Measurements from ENCODE around the gene IFRD2. TPM values are rescaled to one million over a fixed set of nuclear protein-coding genes. Genes with fewer than 3 reads are reported as not detected.

IFRD2 gene, protein sequence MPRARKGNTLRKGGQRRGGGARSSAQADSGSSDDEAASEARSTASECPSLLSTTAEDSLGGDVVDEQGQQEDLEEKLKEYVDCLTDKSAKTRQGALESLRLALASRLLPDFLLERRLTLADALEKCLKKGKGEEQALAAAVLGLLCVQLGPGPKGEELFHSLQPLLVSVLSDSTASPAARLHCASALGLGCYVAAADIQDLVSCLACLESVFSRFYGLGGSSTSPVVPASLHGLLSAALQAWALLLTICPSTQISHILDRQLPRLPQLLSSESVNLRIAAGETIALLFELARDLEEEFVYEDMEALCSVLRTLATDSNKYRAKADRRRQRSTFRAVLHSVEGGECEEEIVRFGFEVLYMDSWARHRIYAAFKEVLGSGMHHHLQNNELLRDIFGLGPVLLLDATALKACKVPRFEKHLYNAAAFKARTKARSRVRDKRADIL
- total RNA-seq: 44.9 TPM

DNA sequence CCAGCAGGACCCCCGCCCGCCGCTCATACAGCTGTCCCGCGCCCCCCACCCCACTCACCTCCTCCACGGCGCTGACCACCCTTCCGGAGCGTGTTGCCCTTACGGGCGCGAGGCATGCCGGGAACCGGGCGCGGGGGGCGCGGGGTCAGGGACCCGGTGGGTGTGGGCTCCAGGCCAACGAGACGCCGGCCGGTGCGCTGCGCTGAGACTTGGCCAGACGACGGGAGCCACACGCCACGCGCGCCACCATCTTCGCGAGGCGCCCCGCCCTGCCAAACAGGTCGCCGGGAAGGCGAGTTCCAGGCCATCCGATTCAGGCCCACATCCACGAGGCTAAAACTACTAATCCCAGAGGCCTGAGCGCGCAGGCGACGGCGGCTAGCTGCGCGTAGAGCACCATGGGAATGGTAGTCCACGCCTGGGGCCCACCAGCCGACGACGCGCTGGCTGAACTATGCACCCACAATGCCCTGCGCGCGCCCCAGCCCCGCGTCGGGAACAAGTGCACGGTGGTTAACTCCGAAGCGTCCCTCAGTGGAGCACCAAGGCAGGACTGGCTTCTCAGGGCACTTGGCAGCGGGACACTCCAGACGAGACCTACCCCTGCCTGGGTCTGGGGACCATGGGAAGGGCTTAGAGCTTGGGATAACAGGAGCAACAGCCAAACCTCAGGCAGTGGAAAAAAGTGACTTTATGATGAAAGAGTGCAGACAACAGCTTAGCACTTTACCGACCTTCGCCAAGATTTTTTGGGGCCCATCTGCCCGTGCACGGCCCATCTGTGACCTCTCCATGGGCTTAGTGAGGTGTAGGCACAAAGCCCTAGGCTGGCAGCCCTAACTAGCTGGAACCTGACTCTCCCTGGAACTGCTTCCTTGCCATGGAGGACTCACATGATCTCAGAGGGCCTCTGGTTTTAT, at the start of gene IFRD2:
IFRD2 (minus strand) TSS at position 271 of the 920 bp plus-strand sequence; CDS start at position 116, 155 bp downstream.
- Histone ChIP-seq H3K27ac (ENCODE audit: low read depth, low read length) (peak within 1 kb of the TSS; percentile 97), H3K4me3 (ENCODE audit: low read length in 3 of 3) (peak within 1 kb of the TSS; percentile 85 to 91 (median 90)), H3K9me3 (ENCODE audit: control insufficient read depth in 3 of 3, low read length in 3 of 3) (no peaks in the 10 kb centered on the region), H3K4me1 (ENCODE audit: control insufficient read depth in 3 of 3, insufficient read depth in 3 of 3, low read length in 3 of 3) (peaks cover 23 to 35% (median 24%) of the 10 kb centered on the region in 3 donors), H3K9ac (ENCODE audit: low read depth in 1 of 3, low read length in 3 of 3) (peak within 1 kb of the TSS; percentile 87 to 98 (median 92)), H3K27me3 (ENCODE audit: control insufficient read depth in 3 of 3, insufficient read depth in 3 of 3, low read length in 3 of 3) (no peaks in the 10 kb centered on the region), H3K36me3 (ENCODE audit: control insufficient read depth in 3 of 3, insufficient read depth in 3 of 3, low read length in 3 of 3) (peaks cover 24 to 36% (median 28%) of the 10 kb centered on the region in 3 donors)

- Histone ChIP-seq H3K36me3 (ENCODE audit: control insufficient read depth in 3 of 3, insufficient read depth in 3 of 3, low read length in 3 of 3) (no peaks in the 10 kb centered on the region), H3K9me3 (ENCODE audit: control insufficient read depth in 3 of 3, low read length in 3 of 3) (no peaks in the 10 kb centered on the region), H3K4me1 (ENCODE audit: control insufficient read depth in 3 of 3, insufficient read depth in 3 of 3, low read length in 3 of 3) (peaks cover 33 to 53% (median 39%) of the 10 kb centered on the region in 3 donors), H3K27ac (ENCODE audit: low read depth, low read length) (no peak overlapping the region), H3K4me3 (ENCODE audit: low read length in 3 of 3) (peak overlapping the region; percentile 63 to 78 (median 71)), H3K27me3 (ENCODE audit: control insufficient read depth in 3 of 3, insufficient read depth in 3 of 3, low read length in 3 of 3) (peaks cover 0 to 20% (median 0%) of the 10 kb centered on the region in 3 donors), H3K9ac (ENCODE audit: low read depth in 1 of 3, low read length in 3 of 3) (peak overlapping the region in 2 of 3 donors; percentile 61 to 77)
These were observed 49.3 kb upstream of the IFRD2 start for GRCh38 chr3:50341537-50341936.

- Histone ChIP-seq H3K27me3 (ENCODE audit: control insufficient read depth in 3 of 3, insufficient read depth in 3 of 3, low read length in 3 of 3) (peaks cover 0 to 18% (median 0%) of the 10 kb centered on the region in 3 donors), H3K27ac (ENCODE audit: low read depth, low read length) (peak within 1 kb of the TSS; percentile 99), H3K4me3 (ENCODE audit: low read length in 3 of 3) (peak within 1 kb of the TSS; percentile 63 to 78 (median 71)), H3K9me3 (ENCODE audit: control insufficient read depth in 3 of 3, low read length in 3 of 3) (no peaks in the 10 kb centered on the region), H3K4me1 (ENCODE audit: control insufficient read depth in 3 of 3, insufficient read depth in 3 of 3, low read length in 3 of 3) (peaks cover 40 to 59% (median 46%) of the 10 kb centered on the region in 3 donors), H3K36me3 (ENCODE audit: control insufficient read depth in 3 of 3, insufficient read depth in 3 of 3, low read length in 3 of 3) (no peaks in the 10 kb centered on the region), H3K9ac (ENCODE audit: low read depth in 1 of 3, low read length in 3 of 3) (peak within 1 kb of the TSS; percentile 61 to 77 (median 64))
These were observed 48.5 kb upstream of the IFRD2 start, which contains the start of gene RASSF1 for GRCh38 chr3:50340448-50341329. Gene RASSF1 (minus strand): TSS chr3:50340836. CDS start chr3:50340805, 31 bp downstream.

GRCh38 chr3:50340147-50340447, 47.9 kb upstream of the IFRD2 start:
- Histone ChIP-seq H3K4me1 (ENCODE audit: control insufficient read depth in 3 of 3, insufficient read depth in 3 of 3, low read length in 3 of 3) (peaks cover 43 to 58% (median 45%) of the 10 kb centered on the region in 3 donors), H3K9ac (ENCODE audit: low read depth in 1 of 3, low read length in 3 of 3) (peak overlapping the region in 2 of 3 donors; percentile 64 to 77), H3K4me3 (ENCODE audit: low read length in 3 of 3) (peak overlapping the region; percentile 63 to 78 (median 71)), H3K27me3 (ENCODE audit: control insufficient read depth in 3 of 3, insufficient read depth in 3 of 3, low read length in 3 of 3) (peaks cover 0 to 12% (median 0%) of the 10 kb centered on the region in 3 donors), H3K9me3 (ENCODE audit: control insufficient read depth in 3 of 3, low read length in 3 of 3) (no peaks in the 10 kb centered on the region), H3K36me3 (ENCODE audit: control insufficient read depth in 3 of 3, insufficient read depth in 3 of 3, low read length in 3 of 3) (no peaks in the 10 kb centered on the region), H3K27ac (ENCODE audit: low read depth, low read length) (peak overlapping the region; percentile 99)

DNA sequence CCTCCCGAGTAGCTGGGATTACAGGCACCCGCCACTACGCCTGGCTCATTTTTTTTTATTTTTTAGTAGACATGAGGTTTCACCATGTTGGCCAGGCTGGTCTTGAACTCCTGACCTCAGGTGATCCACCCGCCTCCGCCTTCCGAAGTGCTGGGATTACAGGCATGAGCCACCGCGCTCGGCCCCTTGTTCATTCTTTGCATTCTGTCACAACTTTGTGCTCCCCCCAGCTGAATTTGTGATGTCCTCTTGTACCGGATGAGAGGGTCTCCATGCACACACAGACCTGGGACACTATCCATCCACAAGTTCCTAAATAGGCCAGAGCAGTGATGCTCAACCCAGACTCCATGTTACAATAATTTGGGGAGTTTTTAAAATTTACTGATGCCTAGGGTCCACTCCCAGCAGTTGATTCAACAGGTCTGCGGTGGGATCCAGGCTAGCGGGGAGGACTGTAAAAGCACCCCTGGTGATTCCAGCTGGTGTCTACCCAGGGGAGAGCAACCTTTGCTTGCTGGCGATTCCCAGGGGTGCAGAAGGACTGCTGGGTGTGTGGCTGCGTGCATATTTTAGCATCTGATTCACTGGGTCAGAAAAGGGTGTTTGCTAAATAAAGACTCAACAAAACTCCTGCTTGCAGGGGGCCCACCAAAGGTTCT, 47.4 kb upstream of the IFRD2 start:
- no peaks in the 10 kb centered on the region for H3K9me3 ChIP-seq (ENCODE audit: control insufficient read depth in 3 of 3, low read length in 3 of 3)
- peak overlapping the region; percentile 63 to 78 (median 71) for H3K4me3 ChIP-seq (ENCODE audit: low read length in 3 of 3)
- H3K27me3 ChIP-seq (ENCODE audit: control insufficient read depth in 3 of 3, insufficient read depth in 3 of 3, low read length in 3 of 3): peaks cover 0 to 8% (median 0%) of the 10 kb centered on the region in 3 donors
- H3K36me3 ChIP-seq (ENCODE audit: control insufficient read depth in 3 of 3, insufficient read depth in 3 of 3, low read length in 3 of 3): no peaks in the 10 kb centered on the region
- H3K27ac ChIP-seq (ENCODE audit: low read depth, low read length): peak overlapping the region; percentile 99
- peak overlapping the region in 2 of 3 donors; percentile 64 to 77 for H3K9ac ChIP-seq (ENCODE audit: low read depth in 1 of 3, low read length in 3 of 3)
- peaks cover 46 to 60% (median 46%) of the 10 kb centered on the region in 3 donors for H3K4me1 ChIP-seq (ENCODE audit: control insufficient read depth in 3 of 3, insufficient read depth in 3 of 3, low read length in 3 of 3)

GRCh38 chr3:50338965-50339364, 46.7 kb upstream of the IFRD2 start:
- Histone ChIP-seq H3K27ac (ENCODE audit: low read depth, low read length) (peak overlapping the region; percentile 99), H3K9me3 (ENCODE audit: control insufficient read depth in 3 of 3, low read length in 3 of 3) (no peaks in the 10 kb centered on the region), H3K36me3 (ENCODE audit: control insufficient read depth in 3 of 3, insufficient read depth in 3 of 3, low read length in 3 of 3) (no peaks in the 10 kb centered on the region), H3K27me3 (ENCODE audit: control insufficient read depth in 3 of 3, insufficient read depth in 3 of 3, low read length in 3 of 3) (peaks cover 0 to 8% (median 0%) of the 10 kb centered on the region in 3 donors), H3K9ac (ENCODE audit: low read depth in 1 of 3, low read length in 3 of 3) (peak overlapping the region in 2 of 3 donors; percentile 1 to 54), H3K4me1 (ENCODE audit: control insufficient read depth in 3 of 3, insufficient read depth in 3 of 3, low read length in 3 of 3) (peaks cover 52 to 66% (median 52%) of the 10 kb centered on the region in 3 donors), H3K4me3 (ENCODE audit: low read length in 3 of 3) (peak overlapping the region in 1 of 3 donors; percentile 5)

- peak overlapping the region; percentile 78 to 91 (median 89) for H3K4me3 ChIP-seq (ENCODE audit: low read length in 3 of 3)
- peaks cover 0 to 6% (median 2%) of the 10 kb centered on the region in 3 donors for H3K36me3 ChIP-seq (ENCODE audit: control insufficient read depth in 3 of 3, insufficient read depth in 3 of 3, low read length in 3 of 3)
- H3K27me3 ChIP-seq (ENCODE audit: control insufficient read depth in 3 of 3, insufficient read depth in 3 of 3, low read length in 3 of 3): peaks cover 0 to 5% (median 0%) of the 10 kb centered on the region in 3 donors
- no peaks in the 10 kb centered on the region for H3K9me3 ChIP-seq (ENCODE audit: control insufficient read depth in 3 of 3, low read length in 3 of 3)
- peak overlapping the region; percentile 88 to 98 (median 95) for H3K9ac ChIP-seq (ENCODE audit: low read depth in 1 of 3, low read length in 3 of 3)
- H3K27ac ChIP-seq (ENCODE audit: low read depth, low read length): peak overlapping the region; percentile 99
- H3K4me1 ChIP-seq (ENCODE audit: control insufficient read depth in 3 of 3, insufficient read depth in 3 of 3, low read length in 3 of 3): peaks cover 61 to 79% (median 61%) of the 10 kb centered on the region in 3 donors
These were observed 45.1 kb upstream of the IFRD2 start for GRCh38 chr3:50337175-50337861.

- Histone ChIP-seq H3K4me1 (ENCODE audit: control insufficient read depth in 3 of 3, insufficient read depth in 3 of 3, low read length in 3 of 3) (peaks cover 57 to 80% (median 63%) of the 10 kb centered on the region in 3 donors), H3K27ac (ENCODE audit: low read depth, low read length) (peak overlapping the region; percentile 99), H3K9me3 (ENCODE audit: control insufficient read depth in 3 of 3, low read length in 3 of 3) (no peaks in the 10 kb centered on the region), H3K4me3 (ENCODE audit: low read length in 3 of 3) (peak overlapping the region; percentile 78 to 91 (median 89)), H3K36me3 (ENCODE audit: control insufficient read depth in 3 of 3, insufficient read depth in 3 of 3, low read length in 3 of 3) (peaks cover 4 to 13% (median 8%) of the 10 kb centered on the region in 3 donors), H3K27me3 (ENCODE audit: control insufficient read depth in 3 of 3, insufficient read depth in 3 of 3, low read length in 3 of 3) (peaks cover 0 to 5% (median 0%) of the 10 kb centered on the region in 3 donors), H3K9ac (ENCODE audit: low read depth in 1 of 3, low read length in 3 of 3) (peak overlapping the region; percentile 88 to 98 (median 95))
These were observed 44.4 kb upstream of the IFRD2 start for GRCh38 chr3:50336452-50337174.
